ENCODE results near the gene PTEN. TPM values are rescaled to one million over a fixed set of nuclear protein-coding genes. Genes with fewer than 3 reads are reported as not detected.

Gene PTEN
- total RNA-seq, 1 donor, result 171 TPM

DNA sequence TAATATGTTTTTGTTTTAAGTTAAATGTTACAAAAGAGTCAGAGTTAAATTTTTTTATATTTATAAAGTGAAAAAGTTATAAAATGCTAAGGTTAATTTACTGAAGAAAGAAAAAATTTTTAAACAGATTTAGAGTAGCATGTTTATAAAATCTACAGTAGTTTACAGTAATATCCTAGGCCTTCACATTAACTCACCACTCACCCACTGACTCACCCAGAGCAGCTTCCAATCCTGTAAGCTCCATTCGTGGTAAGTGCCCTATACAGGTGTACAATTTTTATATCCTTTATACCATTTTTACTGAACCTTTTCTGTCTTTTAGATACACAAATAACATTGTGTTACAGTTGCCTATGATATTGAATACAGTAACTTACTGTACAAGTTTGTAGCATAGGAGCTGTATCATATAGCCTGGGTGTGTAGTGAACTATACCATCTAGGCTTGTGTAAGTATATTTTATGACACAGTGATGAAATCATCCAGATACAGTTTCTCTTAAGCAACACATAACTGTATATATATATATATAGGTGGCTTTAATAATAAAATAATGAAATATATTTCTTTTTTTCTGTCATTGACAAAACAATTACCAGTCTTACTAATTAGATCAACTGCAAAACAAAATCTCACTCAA, 79.6 kb downstream of the PTEN start:
- H3K27me3 ChIP-seq (ENCODE audit: insufficient read depth, low read length), result no peaks in the 10 kb centered on the region
- H3K9me3 ChIP-seq (ENCODE audit: low read depth, low read length), result no peaks in the 10 kb centered on the region
- H3K4me3 ChIP-seq (ENCODE audit: low read length), result no peak overlapping the region
- H3K4me1 ChIP-seq (ENCODE audit: insufficient read depth, low read length), result peaks cover 7% of the 10 kb centered on the region

DNA sequence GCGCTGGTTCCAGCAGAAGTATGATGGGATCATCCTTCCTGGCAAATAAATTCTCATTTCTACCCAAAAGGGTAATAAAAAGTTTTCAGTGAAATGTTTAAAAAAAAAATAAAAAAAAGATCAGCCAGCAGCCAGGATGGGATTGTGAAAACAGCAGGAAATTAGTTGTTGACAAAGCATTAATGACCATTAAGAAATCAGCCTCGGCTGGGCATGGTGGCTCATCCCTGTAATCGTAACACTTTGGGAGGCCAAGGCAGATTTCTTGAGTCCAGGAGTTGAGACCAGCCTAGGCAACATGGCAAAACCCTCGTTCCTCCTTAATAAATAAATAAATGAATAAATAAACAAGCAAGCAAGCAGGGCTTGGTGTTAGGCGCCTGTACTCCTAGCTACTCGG, 82.6 kb downstream of the PTEN start:
- peaks cover 15% of the 10 kb centered on the region for H3K4me1 ChIP-seq (ENCODE audit: insufficient read depth, low read length)
- no peaks in the 10 kb centered on the region for H3K27me3 ChIP-seq (ENCODE audit: insufficient read depth, low read length)
- no peak overlapping the region for H3K4me3 ChIP-seq (ENCODE audit: low read length)
- H3K9me3 ChIP-seq (ENCODE audit: low read depth, low read length), result no peaks in the 10 kb centered on the region

DNA sequence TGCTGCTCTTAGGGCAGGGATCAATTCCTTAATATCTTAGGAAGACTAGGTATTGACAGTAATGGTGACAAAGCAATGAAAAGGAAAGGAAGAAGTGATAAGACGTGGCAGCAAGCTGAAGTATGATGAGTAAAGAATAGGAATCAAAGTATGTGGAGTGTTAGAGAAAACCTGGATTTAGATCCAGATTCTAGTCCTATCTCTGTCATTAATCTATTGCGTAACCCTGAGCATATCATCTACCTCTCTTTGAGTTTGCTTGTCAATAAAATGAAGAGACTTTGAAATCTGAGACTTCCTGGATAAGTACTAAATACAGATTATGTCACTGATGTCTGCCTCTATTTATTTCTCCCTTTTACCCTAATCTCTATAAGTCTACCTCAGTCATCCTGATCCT, 89.2 kb downstream of the PTEN start:
- Histone ChIP-seq H3K9me3 (ENCODE audit: low read depth, low read length) (no peaks in the 10 kb centered on the region), H3K4me1 (ENCODE audit: insufficient read depth, low read length) (peaks cover 8% of the 10 kb centered on the region), H3K27me3 (ENCODE audit: insufficient read depth, low read length) (no peaks in the 10 kb centered on the region), H3K4me3 (ENCODE audit: low read length) (no peak overlapping the region)

DNA sequence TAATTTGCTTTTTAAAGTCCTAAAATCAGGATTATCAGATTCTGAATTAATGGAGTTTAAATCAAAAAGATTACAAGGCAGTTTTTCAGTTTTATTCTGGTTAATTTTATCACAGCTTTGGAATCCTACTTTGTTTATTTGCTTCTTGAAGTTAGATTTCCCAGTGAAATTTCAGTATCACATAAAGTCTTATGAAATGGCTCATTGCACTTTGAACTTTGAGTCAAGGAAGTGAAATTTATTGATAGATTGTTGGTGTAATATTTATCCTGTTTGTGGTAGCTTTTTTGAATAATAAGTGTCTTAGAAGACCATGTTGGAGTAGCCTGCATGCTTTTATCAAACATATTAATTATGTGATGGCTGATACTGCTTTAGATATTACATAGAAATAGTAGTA, 92.6 kb downstream of the PTEN start:
- Histone ChIP-seq H3K4me1 (ENCODE audit: insufficient read depth, low read length) (no peaks in the 10 kb centered on the region), H3K27me3 (ENCODE audit: insufficient read depth, low read length) (no peaks in the 10 kb centered on the region), H3K9me3 (ENCODE audit: low read depth, low read length) (no peaks in the 10 kb centered on the region), H3K4me3 (ENCODE audit: low read length) (no peak overlapping the region)

GRCh38 chr10:87957702-87958101, 94.3 kb downstream of the PTEN start:
- Histone ChIP-seq H3K27me3 (ENCODE audit: insufficient read depth, low read length) (no peaks in the 10 kb centered on the region), H3K9me3 (ENCODE audit: low read depth, low read length) (no peaks in the 10 kb centered on the region), H3K4me3 (ENCODE audit: low read length) (no peak overlapping the region), H3K4me1 (ENCODE audit: insufficient read depth, low read length) (no peaks in the 10 kb centered on the region)

DNA sequence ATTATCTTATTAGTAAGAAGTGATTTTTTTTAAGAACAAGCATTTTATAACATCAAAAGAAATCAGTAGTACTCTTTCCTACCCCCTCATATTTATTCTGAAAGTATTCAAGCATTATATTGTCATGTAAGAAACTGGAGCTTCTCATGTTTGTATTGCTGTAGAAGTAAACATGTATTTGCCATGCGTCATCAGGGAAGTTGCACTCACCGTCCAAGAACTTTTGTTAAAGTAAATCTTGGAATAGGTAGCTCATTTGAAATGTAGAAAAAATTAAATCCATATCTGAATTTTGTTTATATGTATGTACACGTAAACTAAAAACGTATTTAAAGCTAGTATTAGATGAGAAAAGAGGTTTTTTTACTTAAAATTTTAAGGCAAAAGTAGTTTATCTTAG, 96.8 kb downstream of the PTEN start:
- no peaks in the 10 kb centered on the region for H3K27me3 ChIP-seq (ENCODE audit: insufficient read depth, low read length)
- H3K4me1 ChIP-seq (ENCODE audit: insufficient read depth, low read length), result no peaks in the 10 kb centered on the region
- no peak overlapping the region for H3K4me3 ChIP-seq (ENCODE audit: low read length)
- no peaks in the 10 kb centered on the region for H3K9me3 ChIP-seq (ENCODE audit: low read depth, low read length)

DNA sequence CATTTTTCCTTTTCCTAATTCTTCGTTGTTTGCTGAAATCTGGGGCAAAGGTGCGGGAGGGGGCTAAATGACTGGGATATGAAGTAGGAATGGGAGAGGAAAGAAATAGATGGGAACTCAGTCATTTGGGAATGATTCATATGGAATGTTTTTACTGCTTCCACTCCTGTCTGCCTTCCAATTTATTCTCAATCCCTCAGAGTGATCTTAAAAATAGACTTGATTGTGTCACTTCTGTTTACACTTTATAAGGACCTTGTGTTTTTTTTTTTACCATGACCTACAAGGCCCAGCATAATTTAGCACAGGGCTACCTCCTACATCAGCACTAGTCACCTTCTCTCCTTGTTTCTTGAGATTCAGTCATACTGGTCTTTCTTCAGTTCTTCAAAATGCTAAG, 97.9 kb downstream of the PTEN start:
- Histone ChIP-seq H3K4me1 (ENCODE audit: insufficient read depth, low read length) (no peaks in the 10 kb centered on the region), H3K9me3 (ENCODE audit: low read depth, low read length) (no peaks in the 10 kb centered on the region), H3K27me3 (ENCODE audit: insufficient read depth, low read length) (no peaks in the 10 kb centered on the region), H3K4me3 (ENCODE audit: low read length) (no peak overlapping the region)

DNA sequence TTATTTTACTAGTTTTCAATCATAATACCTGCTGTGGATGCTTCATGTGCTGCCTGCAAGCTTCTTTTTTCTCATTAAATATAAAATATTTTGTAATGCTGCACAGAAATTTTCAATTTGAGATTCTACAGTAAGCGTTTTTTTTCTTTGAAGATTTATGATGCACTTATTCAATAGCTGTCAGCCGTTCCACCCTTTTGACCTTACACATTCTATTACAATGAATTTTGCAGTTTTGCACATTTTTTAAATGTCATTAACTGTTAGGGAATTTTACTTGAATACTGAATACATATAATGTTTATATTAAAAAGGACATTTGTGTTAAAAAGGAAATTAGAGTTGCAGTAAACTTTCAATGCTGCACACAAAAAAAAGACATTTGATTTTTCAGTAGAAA, 103.0 kb downstream of the PTEN start:
- Histone ChIP-seq H3K4me1 (ENCODE audit: insufficient read depth, low read length) (no peaks in the 10 kb centered on the region), H3K27me3 (ENCODE audit: insufficient read depth, low read length) (no peaks in the 10 kb centered on the region), H3K9me3 (ENCODE audit: low read depth, low read length) (no peaks in the 10 kb centered on the region), H3K4me3 (ENCODE audit: low read length) (no peak overlapping the region)

DNA sequence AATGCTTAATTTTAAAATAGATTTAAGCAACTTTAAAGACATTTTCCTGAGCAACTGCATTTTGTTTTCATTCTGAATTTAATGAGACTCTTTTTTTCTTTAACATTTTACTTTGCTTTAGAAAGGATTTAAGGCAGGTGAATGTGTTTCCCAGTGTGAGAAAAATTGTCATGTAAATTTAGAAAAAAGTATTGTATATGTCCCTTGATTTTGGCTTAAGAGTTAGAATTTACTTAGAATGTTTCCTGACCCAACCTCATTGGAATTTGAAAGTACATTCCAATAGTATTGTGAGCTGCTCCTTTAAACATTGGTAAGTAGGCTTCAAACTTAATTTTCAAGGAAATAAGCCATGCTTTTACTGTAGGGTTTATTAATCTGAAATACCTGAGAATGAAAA, 110.2 kb downstream of the PTEN start:
- H3K27me3 ChIP-seq (ENCODE audit: insufficient read depth, low read length), result no peaks in the 10 kb centered on the region
- H3K4me3 ChIP-seq (ENCODE audit: low read length), result no peak overlapping the region
- no peaks in the 10 kb centered on the region for H3K9me3 ChIP-seq (ENCODE audit: low read depth, low read length)
- peaks cover 8% of the 10 kb centered on the region for H3K4me1 ChIP-seq (ENCODE audit: insufficient read depth, low read length)

DNA sequence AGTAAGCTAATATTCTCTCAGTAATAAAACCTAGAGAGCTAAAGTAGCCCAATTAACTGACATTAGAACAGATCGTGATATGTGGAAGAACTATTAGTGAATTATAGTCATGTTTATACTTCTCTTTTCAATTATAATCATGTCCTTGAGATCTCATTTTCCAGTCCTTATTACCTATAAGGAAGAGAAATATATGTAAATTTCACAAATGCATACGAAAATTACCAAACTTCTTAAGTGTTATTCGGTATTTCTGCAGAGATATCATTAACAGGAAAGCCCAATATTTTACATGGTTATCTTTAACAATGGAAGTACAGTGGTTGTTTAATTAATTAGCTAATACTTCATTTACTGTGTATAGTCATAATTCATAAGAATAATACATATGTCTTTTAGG, 110.7 kb downstream of the PTEN start:
- H3K9me3 ChIP-seq (ENCODE audit: low read depth, low read length), result no peaks in the 10 kb centered on the region
- H3K27me3 ChIP-seq (ENCODE audit: insufficient read depth, low read length), result no peaks in the 10 kb centered on the region
- peaks cover 8% of the 10 kb centered on the region for H3K4me1 ChIP-seq (ENCODE audit: insufficient read depth, low read length)
- H3K4me3 ChIP-seq (ENCODE audit: low read length), result no peak overlapping the region

GRCh38 chr10:87974769-87975168, 111.3 kb downstream of the PTEN start:
- no peak overlapping the region for H3K4me3 ChIP-seq (ENCODE audit: low read length)
- no peaks in the 10 kb centered on the region for H3K9me3 ChIP-seq (ENCODE audit: low read depth, low read length)
- H3K4me1 ChIP-seq (ENCODE audit: insufficient read depth, low read length), result peaks cover 8% of the 10 kb centered on the region
- no peaks in the 10 kb centered on the region for H3K27me3 ChIP-seq (ENCODE audit: insufficient read depth, low read length)

- H3K9me3 ChIP-seq (ENCODE audit: low read depth, low read length), result no peaks in the 10 kb centered on the region
- peaks cover 8% of the 10 kb centered on the region for H3K4me1 ChIP-seq (ENCODE audit: insufficient read depth, low read length)
- no peak overlapping the region for H3K4me3 ChIP-seq (ENCODE audit: low read length)
Observed at GRCh38 chr10:87976101-87976743, 112.8 kb downstream of the PTEN start.

GRCh38 chr10:87978166-87978565, 114.7 kb downstream of the PTEN start:
- H3K4me1 ChIP-seq (ENCODE audit: insufficient read depth, low read length), result peaks cover 8% of the 10 kb centered on the region
- H3K27me3 ChIP-seq (ENCODE audit: insufficient read depth, low read length), result no peaks in the 10 kb centered on the region
- H3K4me3 ChIP-seq (ENCODE audit: low read length), result no peak overlapping the region
- no peaks in the 10 kb centered on the region for H3K9me3 ChIP-seq (ENCODE audit: low read depth, low read length)

More at GRCh38 chr10:87976101-87976743, 112.8 kb downstream of the PTEN start:
- no peaks in the 10 kb centered on the region for H3K27me3 ChIP-seq (ENCODE audit: insufficient read depth, low read length)

DNA sequence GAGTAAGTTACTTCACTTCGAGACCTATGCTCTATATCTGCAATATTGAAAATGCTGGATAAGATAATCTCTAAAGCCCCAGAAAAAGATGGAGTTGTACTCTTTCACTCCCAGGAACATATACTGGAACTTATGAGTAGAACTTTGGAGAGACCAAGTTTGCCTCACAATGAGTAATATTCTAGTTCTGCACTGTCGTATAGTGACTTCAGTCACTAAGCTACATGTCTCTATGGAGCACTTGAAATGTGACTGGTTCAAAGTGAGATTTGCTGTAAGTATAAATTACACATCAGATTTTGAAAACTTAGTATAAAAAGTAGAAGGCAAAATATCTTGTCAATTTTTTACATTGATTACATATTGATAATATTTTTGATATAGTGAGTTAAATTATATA, 116.4 kb downstream of the PTEN start:
- Histone ChIP-seq H3K4me3 (ENCODE audit: low read length) (no peak overlapping the region), H3K4me1 (ENCODE audit: insufficient read depth, low read length) (peaks cover 5% of the 10 kb centered on the region), H3K9me3 (ENCODE audit: low read depth, low read length) (no peaks in the 10 kb centered on the region), H3K27me3 (ENCODE audit: insufficient read depth, low read length) (no peaks in the 10 kb centered on the region)

- H3K4me3 ChIP-seq (ENCODE audit: low read length), result no peak overlapping the region
- H3K9me3 ChIP-seq (ENCODE audit: low read depth, low read length), result no peaks in the 10 kb centered on the region
- no peaks in the 10 kb centered on the region for H3K27me3 ChIP-seq (ENCODE audit: insufficient read depth, low read length)
- no peaks in the 10 kb centered on the region for H3K4me1 ChIP-seq (ENCODE audit: insufficient read depth, low read length)
Observed at GRCh38 chr10:87983716-87984115, 120.3 kb downstream of the PTEN start.

DNA sequence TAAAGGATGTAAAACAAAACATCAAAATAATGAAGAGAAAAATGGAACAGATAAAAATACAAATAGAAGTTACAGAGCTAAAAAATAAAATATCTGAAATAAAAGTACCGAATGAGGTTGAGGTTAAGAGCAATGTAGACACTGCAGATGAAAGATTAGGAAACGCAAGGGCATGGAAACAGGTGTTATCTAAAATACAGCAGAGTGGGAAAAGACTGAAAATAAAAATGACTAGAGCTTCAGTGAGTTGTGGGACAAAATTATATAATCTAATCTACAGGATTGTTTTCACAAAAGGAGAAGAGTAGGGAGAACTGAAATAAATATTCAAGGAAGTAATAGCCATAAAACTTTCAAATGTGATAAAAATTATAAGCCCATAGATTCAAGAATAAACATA, 123.8 kb downstream of the PTEN start:
- Histone ChIP-seq H3K4me3 (ENCODE audit: low read length) (no peak overlapping the region), H3K4me1 (ENCODE audit: insufficient read depth, low read length) (no peaks in the 10 kb centered on the region), H3K9me3 (ENCODE audit: low read depth, low read length) (no peaks in the 10 kb centered on the region), H3K27me3 (ENCODE audit: insufficient read depth, low read length) (no peaks in the 10 kb centered on the region)

All from mononuclear cell (primary cell).